Measurements from ENCODE around the gene PTCH1.

Gene PTCH1

GRCh38 chr9:95419444-95419843 lies 97.3 kb downstream of the PTCH1 start:
- Mint-ChIP-seq H3K27ac (no peak overlapping the region), H3K4me3 (no peak overlapping the region), H3K9me3 (peaks cover 48% of the 10 kb centered on the region), H3K4me1 (no peaks in the 10 kb centered on the region), H3K27me3 (ENCODE audit: low read depth, poor library complexity) (peaks cover 3% of the 10 kb centered on the region), H3K36me3 (ENCODE audit: low read depth) (peaks cover 49% of the 10 kb centered on the region)
- no peak for DNase-seq
- no peak for TF ChIP-seq CTCF (IDR thresholded peaks at IDR 0.05)

GRCh38 chr9:95415158-95415557 lies 101.6 kb downstream of the PTCH1 start:
- Mint-ChIP-seq H3K9me3 (peaks cover 9% of the 10 kb centered on the region), H3K27ac (no peak overlapping the region), H3K4me3 (no peak overlapping the region), H3K4me1 (peaks cover 20% of the 10 kb centered on the region), H3K27me3 (ENCODE audit: low read depth, poor library complexity) (peaks cover 6% of the 10 kb centered on the region), H3K36me3 (ENCODE audit: low read depth) (peaks cover 12% of the 10 kb centered on the region)
- no peak for DNase-seq
- no peak for TF ChIP-seq CTCF (IDR thresholded peaks at IDR 0.05)

GRCh38 chr9:95413793-95414192 lies 103.0 kb downstream of the PTCH1 start:
- Mint-ChIP-seq H3K36me3 (ENCODE audit: low read depth) (peaks cover 12% of the 10 kb centered on the region), H3K27me3 (ENCODE audit: low read depth, poor library complexity) (peaks cover 6% of the 10 kb centered on the region), H3K4me1 (peaks cover 26% of the 10 kb centered on the region), H3K27ac (no peak overlapping the region), H3K4me3 (no peak overlapping the region), H3K9me3 (peaks cover 9% of the 10 kb centered on the region)
- no peak for TF ChIP-seq CTCF (IDR thresholded peaks at IDR 0.05)
- no peak for DNase-seq

GRCh38 chr9:95411054-95411892 lies 105.5 kb downstream of the PTCH1 start:
- H3K9me3 Mint-ChIP-seq = no peaks in the 10 kb centered on the region
- peak overlapping the region; percentile 3 for H3K4me3 Mint-ChIP-seq
- H3K4me1 Mint-ChIP-seq = peaks cover 26% of the 10 kb centered on the region
- no peak for TF ChIP-seq CTCF (IDR thresholded peaks at IDR 0.05)
- no peaks in the 10 kb centered on the region for H3K36me3 Mint-ChIP-seq (ENCODE audit: low read depth)
- no peak for DNase-seq
- H3K27ac Mint-ChIP-seq = no peak overlapping the region
- H3K27me3 Mint-ChIP-seq (ENCODE audit: low read depth, poor library complexity) = peaks cover 6% of the 10 kb centered on the region

GRCh38 chr9:95409650-95410426 lies 106.9 kb downstream of the PTCH1 start:
- peaks cover 5% of the 10 kb centered on the region for H3K9me3 Mint-ChIP-seq
- H3K4me1 Mint-ChIP-seq = peaks cover 26% of the 10 kb centered on the region
- peak overlapping the region; percentile 3 for H3K4me3 Mint-ChIP-seq
- peak overlapping the region; percentile 50 for H3K27ac Mint-ChIP-seq
- no peaks in the 10 kb centered on the region for H3K36me3 Mint-ChIP-seq (ENCODE audit: low read depth)
- DNase-seq = no peak
- peaks cover 6% of the 10 kb centered on the region for H3K27me3 Mint-ChIP-seq (ENCODE audit: low read depth, poor library complexity)
- TF ChIP-seq CTCF (IDR thresholded peaks at IDR 0.05) = no peak

Data from nephron progenitor cell (in vitro differentiated cells).